T-cell (primary cell): ENCODE measurements around the gene KRT2. TPM values are rescaled to one million over a fixed set of nuclear protein-coding genes. Genes with fewer than 3 reads are reported as not detected.
A peak's percentile ranks its signal among the peaks of the same experiment; 100 is the strongest.

Experiments
- ATAC-seq, 4 experiments: fragments of 200-7000 bp in 3 of 4; fragments of 150-1000 bp in 1 of 4; cut with Tn5 transposase; replicated peaks in 1 of 4; 1 replicate in 3 of 4; 2 replicates in 1 of 4; pipeline ENCODE4 v1.10.0; 2021; ENCODE audit warnings: moderate library complexity in 3 of 4, mild to moderate bottlenecking in 2 of 4, moderate number of reproducible peaks in 1 of 4
- CTCF ChIA-PET, 2 donors: fragments of 300-600 bp; sonication (Branson Sonifier 250); formaldehyde crosslinking; loops; one replicate each; lab custom pipeline; 2022; ENCODE audit warnings: antibody characterized with exemption in 2 of 2; lab: Charles Lee
- POLR2A ChIA-PET, 2 donors: fragments of 300-600 bp; sonication (Branson Sonifier 250); formaldehyde crosslinking; loops; one replicate each; lab custom pipeline; 2022; ENCODE audit warnings: antibody characterized with exemption in 2 of 2; lab: Charles Lee
- DNase-seq, 35 experiments: peaks; one replicate each; pipeline versions ENCODE4 v3.0.0 to v3.0.0-alpha.2; 2013 to 2023
- H3K27ac ChIP-seq: one replicate; pipeline ENCODE4 v1.5.1; 2013; ENCODE audit warnings: low read length
- H3K27me3 ChIP-seq, 2 experiments: replicated peaks in 1 of 2; 1 replicate in 1 of 2; 2 replicates in 1 of 2; pipeline versions ENCODE4 v1.6.1 to v1.7.0; 2013; ENCODE audit warnings: low read length in 1 of 2, mixed read lengths in 1 of 2; ENCODE audit not compliant: control insufficient read depth in 2 of 2, insufficient read depth in 2 of 2; ENCODE audit errors: extremely low read depth in 1 of 2
- H3K36me3 ChIP-seq, 2 donors: 1 replicate in 1 of 2; 2 replicates in 1 of 2; pipeline versions ENCODE4 v1.6.1 to v1.7.0; 2013; ENCODE audit warnings: low read length in 1 of 2; ENCODE audit not compliant: control insufficient read depth in 2 of 2, insufficient read depth in 1 of 2; ENCODE audit errors: extremely low read depth in 1 of 2
- H3K4me1 ChIP-seq, 2 experiments: 1 replicate in 1 of 2; 2 replicates in 1 of 2; pipeline versions ENCODE4 v1.6.1 to v1.7.0; 2013; ENCODE audit warnings: low read length in 2 of 2, mixed read lengths in 1 of 2; ENCODE audit not compliant: insufficient read depth in 2 of 2, control insufficient read depth in 1 of 2; ENCODE audit errors: extremely low read depth in 1 of 2
- H3K4me3 ChIP-seq, 2 donors: 1 replicate in 1 of 2; 2 replicates in 1 of 2; pipeline versions ENCODE4 v1.5.1 to v1.7.0; 2013; ENCODE audit warnings: mild to moderate bottlenecking in 2 of 2, low read length in 1 of 2, moderate library complexity in 1 of 2; ENCODE audit not compliant: control insufficient read depth in 1 of 2; ENCODE audit errors: extremely low read depth in 1 of 2
- H3K9me3 ChIP-seq: 2 replicates; pipeline ENCODE4 v1.7.0; 2013
- H3K27ac Mint-ChIP-seq, 2 donors: one replicate each; pipeline ENCODE4 v1.8.0; 2020 to 2021; ENCODE audit warnings: mild to moderate bottlenecking in 2 of 2, mixed read lengths in 2 of 2
- H3K27me3 Mint-ChIP-seq, 2 donors: one replicate each; pipeline ENCODE4 v1.8.0; 2021 to 2022; ENCODE audit warnings: mixed read lengths in 2 of 2
- H3K36me3 Mint-ChIP-seq: one replicate; pipeline ENCODE4 v1.8.0; 2021; ENCODE audit warnings: mixed read lengths
- H3K4me1 Mint-ChIP-seq, 3 donors: one replicate each; pipeline ENCODE4 v1.8.0; 2020 to 2022; ENCODE audit warnings: mixed read lengths in 3 of 3, mild to moderate bottlenecking in 1 of 3
- H3K4me3 Mint-ChIP-seq, 3 donors: one replicate each; pipeline ENCODE4 v1.8.0; 2020 to 2022; ENCODE audit warnings: mild to moderate bottlenecking in 3 of 3, mixed read lengths in 3 of 3, moderate library complexity in 3 of 3
- H3K9me3 Mint-ChIP-seq, 3 donors: one replicate each; pipeline ENCODE4 v1.8.0; 2020 to 2022; ENCODE audit warnings: mixed read lengths in 3 of 3
- WGBS: methylation state at CpG from one replicate; pipeline ENCODE4 v1.1.5; 2013; ENCODE audit warnings: missing lambda C conversion rate; ENCODE audit not compliant: insufficient coverage; 5-methylcytosine and 5-hydroxymethylcytosine counted together
- total RNA-seq, 35 experiments: library from RNA in 6 of 35; stranded (reverse) in 6 of 35; fragments of 120-200 nt in 1 of 35; gene quantifications; one replicate each; pipeline versions ENCODE4 v1.2.1 to v1.2.4 and lab custom pipeline; 2013 to 2026

Gene KRT2
- total RNA-seq, 5 donors from 2014 or later (not counting 1 experiment from before 2014, with no cell fraction given): 0.13 to 2.6 (median 0.82) TPM

GRCh38 chr12:52600475-52600874, 51.5 kb downstream of the KRT2 start:
- POLR2A ChIA-PET: no interaction called here
- H3K27ac Mint-ChIP-seq: no peak overlapping the region
- ATAC-seq (no peak), DNase-seq (no peak)
- peaks cover 0 to 15% of the 10 kb centered on the region in 2 experiments for H3K27me3 ChIP-seq
- H3K4me3 ChIP-seq: no peak overlapping the region
- H3K27ac ChIP-seq: no peak overlapping the region
- no peaks in the 10 kb centered on the region for H3K36me3 Mint-ChIP-seq
- CTCF ChIA-PET: no interaction called here
- H3K4me1 ChIP-seq: peaks cover 26 to 31% of the 10 kb centered on the region in 2 experiments
- no peaks in the 10 kb centered on the region for H3K9me3 ChIP-seq
- no peak overlapping the region for H3K4me3 Mint-ChIP-seq
- no peaks in the 10 kb centered on the region for H3K36me3 ChIP-seq
- H3K9me3 Mint-ChIP-seq: no peaks in the 10 kb centered on the region
- peaks cover 40 to 54% (median 43%) of the 10 kb centered on the region in 3 donors for H3K4me1 Mint-ChIP-seq
- WGBS: 92% methylated on average over 9 of the region's 12 CpGs
- peaks cover 5 to 7% of the 10 kb centered on the region in 2 donors for H3K27me3 Mint-ChIP-seq

- Mint-ChIP-seq H3K36me3 (no peaks in the 10 kb centered on the region), H3K27me3 (peaks cover 5 to 7% of the 10 kb centered on the region in 2 donors), H3K4me3 (no peak overlapping the region), H3K4me1 (peaks cover 36 to 50% (median 39%) of the 10 kb centered on the region in 3 donors), H3K27ac (peak overlapping the region in 1 of 2 donors; percentile 5), H3K9me3 (no peaks in the 10 kb centered on the region)
- CTCF ChIA-PET: interaction anchor here in 1 of 2 donors (0.7 kb wide), 1 partner anchor 279 kb away, joined by 3 read pairs; no protein-coding TSS in a partner anchor
- H3K4me1 ChIP-seq: peaks cover 25 to 27% of the 10 kb centered on the region in 2 experiments
- no peaks in the 10 kb centered on the region for H3K9me3 ChIP-seq
- POLR2A ChIA-PET: no interaction called here
- no peak overlapping the region for H3K4me3 ChIP-seq
- DNase-seq (peak in 2 of 35 experiments; percentile 1 to 2), ATAC-seq (no peak)
- no peak overlapping the region for H3K27ac ChIP-seq
- H3K36me3 ChIP-seq: no peaks in the 10 kb centered on the region
- 63% methylated on average over 1 of the region's 2 CpGs for WGBS
- H3K27me3 ChIP-seq: peaks cover 0 to 15% of the 10 kb centered on the region in 2 experiments
These were observed 51.9 kb downstream of the KRT2 start for GRCh38 chr12:52600071-52600470.

GRCh38 chr12:52598966-52599365, 53.0 kb downstream of the KRT2 start:
- no peaks in the 10 kb centered on the region for H3K36me3 ChIP-seq
- H3K27ac ChIP-seq: no peak overlapping the region
- ATAC-seq: no peak
- H3K9me3 ChIP-seq: no peaks in the 10 kb centered on the region
- 75% methylated on average over 5 of the region's 5 CpGs for WGBS
- Mint-ChIP-seq H3K36me3 (peaks cover 2% of the 10 kb centered on the region), H3K27ac (peak overlapping the region in 1 of 2 donors; percentile 24), H3K4me1 (peaks cover 26 to 38% (median 29%) of the 10 kb centered on the region in 3 donors), H3K9me3 (no peaks in the 10 kb centered on the region), H3K4me3 (no peak overlapping the region), H3K27me3 (peaks cover 5 to 7% of the 10 kb centered on the region in 2 donors)
- ChIA-PET POLR2A (no interaction called here), CTCF (no interaction called here)
- H3K27me3 ChIP-seq: peaks cover 0 to 15% of the 10 kb centered on the region in 2 experiments
- H3K4me3 ChIP-seq: no peak overlapping the region
- no peak for DNase-seq
- H3K4me1 ChIP-seq: peaks cover 15 to 19% of the 10 kb centered on the region in 2 experiments

Other genes starting within 250 kb of the KRT2 start
- not detected for gene KRT82, start 245.9 kb downstream of the KRT2 start, total RNA-seq
- gene KRT75, start 217.8 kb downstream of the KRT2 start, total RNA-seq: not detected
- not detected for gene KRT6B, start 200.1 kb downstream of the KRT2 start, total RNA-seq
- gene KRT6C, start 178.4 kb downstream of the KRT2 start, total RNA-seq: not detected
- not detected for gene KRT6A, start 159.0 kb downstream of the KRT2 start, total RNA-seq
- gene KRT5, start 131.8 kb downstream of the KRT2 start, total RNA-seq: not detected
- gene KRT71, start 99.1 kb downstream of the KRT2 start, total RNA-seq: not detected
- gene KRT74, start 78.4 kb downstream of the KRT2 start, total RNA-seq: under 1 TPM in 4 of 5 donors, not detected in 1; 0.20 to 0.79 (median 0.45) TPM
- gene KRT72, start 50.7 kb downstream of the KRT2 start, total RNA-seq: 10 to 100 TPM; 10.1 to 52.7 (median 28.7) TPM
- gene KRT73, start 33.7 kb downstream of the KRT2 start, total RNA-seq: 10 to 100 TPM in 3 of 5 donors, 1 to 10 TPM in 2; 6.8 to 37.9 (median 21.9) TPM
- gene KRT1, start 28.2 kb upstream of the KRT2 start, total RNA-seq: 10 to 100 TPM in 2 of 5 donors, 1 to 10 TPM in 2, under 1 TPM in 1; 0.19 to 57.7 (median 10.0) TPM
- not detected for gene KRT77, start 51.3 kb upstream of the KRT2 start, total RNA-seq
- gene KRT76, start 125.1 kb upstream of the KRT2 start, total RNA-seq: not detected
- not detected for gene KRT3, start 143.9 kb upstream of the KRT2 start, total RNA-seq
- not detected for gene KRT4, start 161.9 kb upstream of the KRT2 start, total RNA-seq
- under 1 TPM in 1 of 5 donors, not detected in 4; 0.28 TPM for gene KRT79, start 182.1 kb upstream of the KRT2 start, total RNA-seq
- not detected for gene KRT78, start 196.8 kb upstream of the KRT2 start, total RNA-seq